ENCODE data around the gene CLDN7.

GRCh38 chr17:7254511-7254910 is 7.8 kb downstream of the CLDN7 start:
- TF ChIP-seq GATA3 (IDR thresholded peaks at IDR 0.05; ENCODE audit: low read depth, low read length) = no peak
- TF ChIP-seq GATA2 (IDR thresholded peaks at IDR 0.05; ENCODE audit: low read depth, low read length) = no peak

All from SH-SY5Y (cell line).